ENCODE measurements around the gene L3MBTL2. TPM values are rescaled to one million over a fixed set of nuclear protein-coding genes. Genes with fewer than 3 reads are reported as not detected.

The L3MBTL2 gene
- total and polyA plus RNA-seq, 10 of the 15 experiments (the other 5 are each of a cell fraction or from before 2014, with no cell fraction given): 13.2 to 37.6 (median 28.2) TPM

GRCh38 chr22:41229730-41230400, 24.8 kb downstream of the L3MBTL2 start (continued):
- TF ChIP-seq MLLT1 (IDR thresholded peaks at IDR 0.05): no peak
- no peak for TF ChIP-seq SMARCA5 (IDR thresholded peaks at IDR 0.05)

GRCh38 chr22:41230401-41230785, 25.3 kb downstream of the L3MBTL2 start:
- Histone ChIP-seq H3K4me3 (no peak overlapping the region), H3K4me2 (ENCODE audit: control insufficient read depth, insufficient read depth) (no peak overlapping the region), H3K27ac (ENCODE audit: control insufficient read depth, insufficient read depth) (no peak overlapping the region), H3K36me3 (ENCODE audit: control insufficient read depth in 2 of 2, insufficient read depth in 2 of 2, low read length in 1 of 2) (peaks cover 0 to 13% of the 10 kb centered on the region in 2 experiments), H2AFZ (ENCODE audit: control insufficient read depth, low read depth, low read length) (no peak overlapping the region), H3K9me3 (replicated peaks; ENCODE audit: control insufficient read depth, insufficient read depth, low read length) (no peaks in the 10 kb centered on the region), H4K20me1 (ENCODE audit: control insufficient read depth, insufficient read depth) (no peaks in the 10 kb centered on the region), H3K27me3 (replicated peaks in 1 of 2; ENCODE audit: control insufficient read depth in 2 of 2, insufficient read depth in 2 of 2, low read length in 1 of 2) (no peaks in the 10 kb centered on the region), H3K79me2 (ENCODE audit: control insufficient read depth, insufficient read depth, low read length) (no peaks in the 10 kb centered on the region), H3K9ac (ENCODE audit: control insufficient read depth, insufficient read depth, low read length) (no peak overlapping the region), H3K4me1 (ENCODE audit: control insufficient read depth, insufficient read depth, low read length) (no peaks in the 10 kb centered on the region)
- 75% methylated on average over 9 of the region's 9 CpGs for WGBS (ENCODE audit: insufficient coverage, insufficient replicate concordance, low lambda C conversion rate, missing lambda C conversion rate)
- POLR2A ChIA-PET: interaction anchor here (0.6 kb wide), 1 partner anchor 453 kb away, joined by 3 read pairs; no protein-coding TSS in a partner anchor
- no peak for ATAC-seq
- in situ Hi-C loops (cut with MboI): no loop called here
- SMC1A ChIA-PET (ENCODE audit: uncharacterized antibody, unreplicated experiment): interaction anchor here (0.9 to 1.3 kb wide), 3 partner anchors 71 to 331 kb away, joined by 3 read pairs; partner anchors contain the start of gene ZC3H7B
- DNase-seq (ENCODE audit: low read depth, low spot score): no peak
- BruUV-seq (replicated peaks): no TSS peak
- RAD21 ChIA-PET (ENCODE audit: unreplicated experiment): interaction anchor here (0.6 to 1.1 kb wide), 2 partner anchors 308 to 940 kb away, joined by 3 to 6 read pairs; no protein-coding TSS in a partner anchor
- CTCF ChIA-PET: interaction anchor here (2.2 kb wide), 1 partner anchor 307 kb away, joined by 9 read pairs; no protein-coding TSS in a partner anchor
- no peak for FAIRE-seq
- intact Hi-C loops (cut with micrococcal nuclease; ENCODE audit: unreplicated experiment): no loop called here
- TF ChIP-seq CBFB (IDR thresholded peaks at IDR 0.05; ENCODE audit: low read depth) (no peak), ASH2L (IDR thresholded peaks at IDR 0.05; ENCODE audit: borderline replicate concordance, low read depth) (no peak), USF1 (IDR thresholded peaks at IDR 0.05; ENCODE audit: borderline replicate concordance, extremely low read length, insufficient read depth, low read depth, low read length) (no peak), RFX5 (IDR thresholded peaks at IDR 0.05; ENCODE audit: low read depth, low read length) (no peak)

All from GM12878 (cell line).